Measurements from ENCODE around the gene SERPINB1.
"Not testable (repeated sequence)": the region's sequence is repeated elsewhere in the genome, so short reads cannot be mapped to it uniquely, and the experiment has no call there.

Gene SERPINB1

GRCh38 chr6:2841264-2842138, at the start of gene SERPINB1:
SERPINB1 (minus strand) TSS chr6:2841863; CDS start chr6:2840586, 1,277 bp downstream.
- DNase-seq (ENCODE audit: low read depth): peak; percentile 86

DNA sequence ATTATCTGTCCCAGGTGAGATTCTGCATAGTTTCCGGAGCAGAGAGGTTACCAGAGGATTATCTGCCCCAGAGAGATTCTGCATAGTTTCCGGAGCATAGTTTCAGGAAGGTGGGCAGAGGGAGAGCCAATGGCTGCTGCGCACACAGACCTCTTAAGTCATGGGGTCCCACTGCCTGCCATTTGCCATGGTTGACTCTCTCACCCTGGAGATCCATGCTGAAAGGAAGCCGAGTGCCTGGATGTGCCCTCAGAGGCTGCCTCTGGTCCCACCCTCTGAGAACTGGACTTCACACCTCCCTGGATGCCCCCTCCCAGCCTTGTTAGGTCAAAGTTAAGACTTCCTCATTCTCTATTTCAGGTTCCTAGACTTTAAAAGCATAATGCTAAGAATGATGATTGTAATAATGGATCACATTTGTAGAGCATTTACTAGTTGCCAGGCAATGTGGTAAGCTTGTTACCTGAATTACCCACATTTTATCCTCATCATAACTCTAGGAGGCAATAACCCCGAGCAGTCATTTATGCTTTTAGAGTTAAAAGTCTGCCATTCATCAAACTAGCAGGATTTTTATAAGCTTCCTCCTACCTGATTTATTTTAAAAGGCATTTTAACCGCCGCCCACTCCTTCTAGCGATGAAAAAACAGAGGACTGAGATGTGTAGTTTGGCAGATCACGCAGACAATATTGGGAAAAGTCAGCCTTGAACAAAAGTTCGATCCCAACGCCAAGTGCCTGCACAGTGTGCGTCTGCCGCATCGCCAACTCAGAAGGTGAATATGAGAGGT, 49.5 kb upstream of the SERPINB1 start:
- no peak for DNase-seq (ENCODE audit: low read depth)
- peak overlapping the region; percentile 27 for H3K4me3 ChIP-seq (ENCODE audit: low read depth, low read length)

More at GRCh38 chr6:2841264-2842138, at the start of gene SERPINB1:
- peak within 1 kb of the TSS; percentile 34 for H3K4me3 ChIP-seq (ENCODE audit: low read depth, low read length)

DNA sequence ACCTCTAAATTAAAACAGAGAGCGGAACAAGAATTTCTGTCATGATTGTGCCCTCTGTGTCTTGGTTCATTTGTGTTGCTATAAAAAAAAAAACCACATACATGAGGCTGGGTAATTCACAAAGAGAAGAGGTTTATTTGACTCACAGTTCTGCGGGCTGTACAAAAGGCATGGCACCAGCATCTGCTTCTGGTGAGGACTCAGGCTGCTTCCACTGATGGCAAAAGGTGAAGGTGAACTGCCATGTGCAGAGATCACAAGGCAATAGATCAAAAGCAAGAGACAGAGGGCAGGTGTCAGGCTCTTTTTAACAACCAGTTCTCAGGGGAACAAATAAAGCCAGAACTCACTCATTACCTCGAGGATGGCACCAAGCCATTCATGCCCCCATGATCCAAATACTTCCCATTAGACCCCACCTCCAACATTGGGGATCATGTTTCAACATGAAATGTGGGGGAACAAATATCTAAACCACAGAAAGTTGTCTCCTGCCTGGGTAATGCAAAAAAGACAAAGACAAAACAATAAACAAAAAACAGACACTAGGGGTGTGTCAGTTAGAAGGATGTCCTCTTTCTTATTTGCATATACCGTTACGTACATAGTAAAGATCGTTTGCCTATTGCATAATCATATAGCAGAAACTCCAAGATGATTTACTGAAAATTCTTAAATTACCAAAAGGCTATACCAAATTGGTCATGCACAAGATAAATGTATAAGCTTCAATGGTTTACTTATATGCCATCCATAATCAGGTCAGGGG, 44.5 kb upstream of the SERPINB1 start:
- DNase-seq (ENCODE audit: low read depth): no peak
- no peak overlapping the region for H3K4me3 ChIP-seq (ENCODE audit: low read depth, low read length)

DNA sequence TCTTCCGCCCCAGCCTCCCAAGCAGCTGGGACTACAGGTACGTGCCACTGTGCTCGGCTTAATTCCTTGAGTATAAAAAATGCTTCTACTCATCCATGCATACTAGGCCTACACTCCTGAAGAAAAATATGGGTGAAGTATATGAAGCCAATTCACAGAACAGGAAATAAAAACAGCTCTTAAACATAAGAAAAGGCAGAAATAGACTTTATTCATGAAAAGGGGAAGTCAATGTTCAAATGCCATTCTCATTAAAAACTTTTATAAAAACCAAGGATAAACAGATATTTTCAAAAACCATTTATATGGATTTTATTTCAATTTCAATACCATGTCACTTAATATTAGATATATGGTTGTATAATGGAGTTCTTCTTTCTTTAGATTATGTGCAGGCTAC, 43.1 kb upstream of the SERPINB1 start:
- no peak overlapping the region for H3K4me3 ChIP-seq (ENCODE audit: low read depth, low read length)
- no peak for DNase-seq (ENCODE audit: low read depth)

GRCh38 chr6:2883673-2884072, 42.0 kb upstream of the SERPINB1 start:
- no peak for DNase-seq (ENCODE audit: low read depth)

GRCh38 chr6:2881423-2881822, 39.8 kb upstream of the SERPINB1 start:
- no peak for DNase-seq (ENCODE audit: low read depth)
- no peak overlapping the region for H3K4me3 ChIP-seq (ENCODE audit: low read depth, low read length)

More at GRCh38 chr6:2883673-2884072, 42.0 kb upstream of the SERPINB1 start:
- no peak overlapping the region for H3K4me3 ChIP-seq (ENCODE audit: low read depth, low read length)

DNA sequence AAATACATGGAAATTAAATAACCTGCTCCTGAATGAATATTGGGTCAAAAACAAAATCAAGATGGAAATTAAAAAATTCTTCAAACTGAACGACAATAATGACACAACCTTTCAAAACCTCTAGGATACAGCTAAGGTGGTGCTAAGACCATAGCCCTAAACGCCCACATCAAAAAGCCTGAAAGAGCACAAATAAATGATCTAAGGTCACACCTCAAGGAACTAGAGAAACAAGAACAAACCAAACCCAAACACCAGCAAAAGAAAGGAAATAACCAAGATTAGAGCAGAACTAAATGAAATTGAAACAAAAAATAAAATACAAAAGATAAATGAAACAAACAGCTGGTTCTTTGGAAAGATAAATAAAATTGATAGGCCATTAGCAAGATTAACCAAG, 38.5 kb upstream of the SERPINB1 start:
- H3K4me3 ChIP-seq (ENCODE audit: low read depth, low read length); DNase-seq (ENCODE audit: low read depth): not testable (repeated sequence)

DNA sequence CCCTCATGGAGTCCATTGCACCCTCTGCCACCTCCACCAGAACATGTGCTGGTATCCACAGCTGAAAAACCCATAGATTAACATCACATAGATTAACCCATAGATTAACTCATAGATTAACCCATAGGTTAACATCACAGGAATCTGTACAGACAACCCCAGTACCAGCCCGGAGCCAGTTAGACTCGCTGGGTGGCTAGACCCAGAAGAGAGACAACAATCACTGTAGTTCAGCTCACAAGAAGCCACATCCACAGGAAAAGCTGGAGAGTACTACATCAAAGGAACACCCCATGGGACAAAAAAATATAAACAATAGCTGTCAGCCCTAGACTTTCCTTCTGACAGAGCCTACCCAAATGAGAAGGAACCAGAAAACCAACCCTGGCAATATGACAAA, 36.3 kb upstream of the SERPINB1 start:
- no peak for DNase-seq (ENCODE audit: low read depth)

GRCh38 chr6:2877057-2877882, 35.6 kb upstream of the SERPINB1 start:
- peak; percentile 61 for DNase-seq (ENCODE audit: low read depth)
- H3K4me3 ChIP-seq (ENCODE audit: low read depth, low read length): no peak overlapping the region

More for the DNA sequence above, 36.3 kb upstream of the SERPINB1 start:
- H3K4me3 ChIP-seq (ENCODE audit: low read depth, low read length): no peak overlapping the region

DNA sequence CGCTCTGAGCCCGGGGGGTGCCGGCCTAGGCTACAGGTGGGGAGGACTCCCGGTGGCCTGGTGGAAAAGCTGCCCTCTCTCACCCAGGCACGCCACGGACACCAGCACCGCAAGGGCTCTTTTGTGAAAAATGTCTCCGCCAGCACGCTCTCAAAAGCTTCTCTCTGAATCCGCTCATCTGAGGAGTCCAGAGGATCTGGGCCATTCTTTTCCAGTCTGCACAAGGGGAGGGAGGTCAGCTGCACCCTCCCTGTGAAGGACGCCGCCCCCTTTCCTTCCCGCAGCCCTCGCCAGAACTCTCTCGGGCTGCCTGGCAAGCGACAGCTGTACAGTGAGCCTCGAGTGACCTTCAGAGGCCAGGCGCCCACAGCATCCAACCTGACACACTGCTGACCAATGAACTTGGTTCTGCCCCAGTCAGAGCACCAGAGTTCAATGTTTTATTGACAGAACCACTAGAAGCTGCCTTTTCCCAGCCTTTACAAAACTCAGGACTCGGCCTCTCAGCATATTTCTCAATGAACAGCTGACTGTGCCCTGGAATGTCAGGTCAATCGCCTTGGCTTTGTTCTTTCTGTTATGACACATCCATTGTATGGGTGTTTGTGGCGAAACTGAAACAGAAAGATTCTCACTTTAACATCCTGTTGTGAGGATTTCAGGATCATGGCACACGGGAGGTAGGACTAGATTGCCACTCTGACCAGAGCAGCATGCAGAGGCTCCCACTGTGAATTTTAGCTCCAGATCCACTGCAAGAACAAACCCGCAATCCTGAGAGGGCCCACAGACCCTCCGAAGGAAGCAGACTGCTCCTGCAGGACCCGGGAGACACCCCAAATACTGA, 34.8 kb upstream of the SERPINB1 start:
- H3K4me3 ChIP-seq (ENCODE audit: low read depth, low read length): peak overlapping the region; percentile 17
- DNase-seq (ENCODE audit: low read depth): peak; percentile 92

DNA sequence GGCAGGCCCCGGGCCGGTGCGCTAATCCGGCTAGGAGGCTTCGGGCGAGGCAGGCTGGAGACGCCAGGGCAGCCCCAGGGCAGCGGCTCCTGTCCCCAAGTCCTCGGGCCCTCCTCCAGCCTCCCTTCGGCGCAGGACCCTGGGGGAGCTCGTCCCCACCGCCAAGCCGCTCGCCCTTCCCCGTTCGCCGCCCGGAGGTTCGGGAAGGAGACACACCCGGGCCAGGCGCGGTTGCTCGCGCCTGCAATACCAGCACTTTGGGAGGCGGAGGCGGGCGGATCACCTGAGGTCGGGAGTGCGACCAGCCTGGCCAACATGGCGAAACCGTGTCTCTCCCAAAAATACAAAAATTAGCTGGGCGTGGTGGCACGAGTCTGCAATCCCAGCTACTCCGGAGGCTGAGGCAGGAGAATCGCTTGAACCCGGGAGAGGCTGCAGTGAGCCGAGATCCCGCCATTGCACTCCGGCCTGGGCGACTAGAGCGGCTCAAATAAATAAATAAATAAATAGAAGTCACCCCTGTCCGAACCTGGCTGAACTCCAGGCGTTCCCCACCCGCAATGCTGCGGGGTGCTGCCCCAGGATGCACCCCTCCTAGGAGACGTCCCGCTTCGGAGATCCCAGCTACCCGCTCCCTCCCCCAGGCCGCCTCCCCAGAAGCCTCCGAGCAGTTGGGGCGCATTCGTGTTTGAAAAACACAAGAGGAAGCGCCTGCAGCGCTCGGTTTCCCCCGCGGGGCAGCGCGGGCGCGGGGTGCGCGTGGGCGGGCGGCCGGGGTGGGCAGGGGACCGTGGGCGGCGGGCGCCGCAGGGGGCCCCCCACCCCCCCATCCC, 33.9 kb upstream of the SERPINB1 start:
- DNase-seq (ENCODE audit: low read depth): no peak
- peak overlapping the region; percentile 43 for H3K4me3 ChIP-seq (ENCODE audit: low read depth, low read length)

DNA sequence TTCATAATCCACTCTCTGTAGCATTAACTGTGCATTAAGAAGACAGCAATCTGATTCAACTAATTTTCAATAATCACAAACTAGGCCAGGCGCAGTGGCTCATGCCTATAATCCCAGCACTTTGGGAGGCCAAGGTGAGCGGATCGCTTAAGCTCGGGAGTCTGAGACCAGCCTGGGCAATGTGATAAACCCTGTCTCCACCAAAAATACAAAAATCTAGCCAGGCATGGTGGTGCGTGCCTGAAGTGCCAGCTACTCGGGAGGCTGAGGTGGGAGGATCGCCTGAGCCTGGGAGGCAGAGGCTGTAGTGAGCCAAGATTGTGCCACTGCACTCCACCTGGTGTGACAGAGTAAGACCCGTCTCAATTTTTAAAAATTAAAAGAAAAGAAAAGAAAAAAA, 32.0 kb upstream of the SERPINB1 start:
- H3K4me3 ChIP-seq (ENCODE audit: low read depth, low read length): no peak overlapping the region
- no peak for DNase-seq (ENCODE audit: low read depth)

GRCh38 chr6:2872423-2873358, 31.0 kb upstream of the SERPINB1 start:
- H3K4me3 ChIP-seq (ENCODE audit: low read depth, low read length): no peak overlapping the region
- DNase-seq (ENCODE audit: low read depth): no peak

- DNase-seq (ENCODE audit: low read depth): no peak
- no peak overlapping the region for H3K4me3 ChIP-seq (ENCODE audit: low read depth, low read length)
Observed at GRCh38 chr6:2871953-2872352, 30.3 kb upstream of the SERPINB1 start.

- DNase-seq (ENCODE audit: low read depth): no peak
Observed at GRCh38 chr6:2871102-2871501, 29.4 kb upstream of the SERPINB1 start.

DNA sequence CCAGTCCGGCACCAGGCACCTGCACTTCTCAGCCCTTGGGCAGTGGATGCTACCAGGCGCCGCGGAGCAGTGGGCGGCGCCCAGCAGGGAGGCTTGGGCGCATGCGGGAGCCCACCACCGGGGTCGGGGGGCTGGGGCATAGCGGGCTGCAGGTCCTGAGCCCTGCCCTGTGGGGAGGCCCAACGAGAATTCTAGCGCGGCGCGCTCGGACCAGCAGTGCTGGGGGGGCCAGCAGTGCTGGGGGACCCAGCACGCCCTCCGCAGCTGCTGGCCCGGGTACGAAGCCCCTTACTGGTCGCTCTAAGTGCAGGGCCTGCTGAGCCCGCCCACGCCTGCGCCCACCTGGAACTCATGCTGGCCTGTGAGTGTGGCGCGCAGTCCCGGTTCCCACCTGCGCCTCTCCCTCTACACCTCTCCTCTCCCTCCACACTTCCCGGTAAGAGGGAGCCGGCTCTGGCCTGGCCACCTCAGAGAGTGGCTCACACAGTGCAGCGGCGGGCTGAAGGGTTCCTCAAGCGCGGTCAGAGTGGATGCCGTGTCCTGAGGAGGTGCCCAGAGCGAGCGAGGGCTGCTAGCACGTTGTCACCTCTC, 28.5 kb upstream of the SERPINB1 start:
- no peak overlapping the region for H3K4me3 ChIP-seq (ENCODE audit: low read depth, low read length)
- DNase-seq (ENCODE audit: low read depth): no peak

More at GRCh38 chr6:2871102-2871501, 29.4 kb upstream of the SERPINB1 start:
- no peak overlapping the region for H3K4me3 ChIP-seq (ENCODE audit: low read depth, low read length)
